Prostate gland (tissue), 2 donors: ENCODE data around the gene NRG4. TPM values are rescaled to one million over a fixed set of nuclear protein-coding genes. Genes with fewer than 3 reads are reported as not detected.

Source experiments
- DNase-seq: peaks from one replicate; pipeline ENCODE4 v3.0.0-alpha.2; 2019; ENCODE audit warnings: low spot score
- H3K27ac ChIP-seq, 2 donors: fragments of 200-600 bp; sonication (generic); 2 replicates each; pipeline ENCODE4 v1.5.1; 2017 to 2019
- H3K27me3 ChIP-seq: fragments of 200-600 bp; sonication (generic); replicated peaks from 2 replicates; pipeline ENCODE4 v1.5.1; 2019; ENCODE audit not compliant: insufficient read depth
- H3K36me3 ChIP-seq, 2 donors: fragments of 200-600 bp; sonication (generic); 1 replicate in 1 of 2; 2 replicates in 1 of 2; pipeline versions ENCODE4 v1.5.1 to v1.8.1; 2017 to 2019
- H3K4me1 ChIP-seq: fragments of 200-600 bp; sonication (generic); replicated peaks from 2 replicates; pipeline ENCODE4 v1.5.1; 2019
- H3K4me3 ChIP-seq, 2 donors: fragments of 200-600 bp; sonication (generic); 2 replicates each; pipeline ENCODE4 v1.5.1; 2017 to 2019
- H3K9me3 ChIP-seq: fragments of 200-600 bp; sonication (generic); 2 replicates; pipeline ENCODE4 v1.5.1; 2017
- CTCF ChIP-seq, 4 experiments: fragments of 200-600 bp in 2 of 4; fragments of 450-650 bp in 2 of 4; sonication (generic) in 2 of 4; IDR thresholded peaks; 1 replicate in 3 of 4; 2 replicates in 1 of 4; pipeline ENCODE4 v1.5.1; 2016 to 2019; ENCODE audit warnings: antibody characterized with exemption in 4 of 4, mild to moderate bottlenecking in 2 of 4, moderate library complexity in 2 of 4
- POLR2A ChIP-seq: fragments of 450-650 bp; IDR thresholded peaks from one replicate; pipeline ENCODE4 v1.6.1; 2016; ENCODE audit warnings: antibody characterized with exemption, mild to moderate bottlenecking
- POLR2AphosphoS5 ChIP-seq: sonication (generic); formaldehyde crosslinking; IDR thresholded peaks from one replicate; pipeline ENCODE4 v1.6.1; 2017; ENCODE audit warnings: antibody characterized with exemption
- WGBS: methylation state at CpG from one replicate; pipeline ENCODE4 v1.1.5; 2018; 5-methylcytosine and 5-hydroxymethylcytosine counted together
- intact Hi-C: fragments of 100-400 bp; cut with DNase I; formaldehyde crosslinking; loops from one replicate; pipeline ENCODE4 v1.14.2; 2022
- total RNA-seq, 2 donors: library from RNA; depleted of rRNA; stranded (reverse); fragments of >200 nt; gene quantifications; one replicate each; pipeline ENCODE4 v1.1.0, GENCODE V29; 2016

Gene NRG4
- total RNA-seq, 2 donors from 2014 or later, result 3.5 to 94.6 TPM

GRCh38 chr15:75943246-75943645 is 69.0 kb downstream of the NRG4 start:
- Histone ChIP-seq H3K4me3 (no peak overlapping the region), H3K4me1 (no peaks in the 10 kb centered on the region), H3K36me3 (no peaks in the 10 kb centered on the region), H3K27me3 (no peaks in the 10 kb centered on the region), H3K9me3 (no peaks in the 10 kb centered on the region), H3K27ac (no peak overlapping the region)
- TF ChIP-seq POLR2AphosphoS5 (no peak), POLR2A (no peak), CTCF (IDR thresholded peaks at IDR 0.05) (no peak)
- no peak for DNase-seq
- intact Hi-C loops, result no loop called here
- WGBS, result 67% methylated on average over 5 of the region's 5 CpGs

- Histone ChIP-seq H3K27ac (no peak overlapping the region), H3K27me3 (no peaks in the 10 kb centered on the region), H3K4me1 (no peaks in the 10 kb centered on the region), H3K36me3 (no peaks in the 10 kb centered on the region), H3K4me3 (no peak overlapping the region), H3K9me3 (no peaks in the 10 kb centered on the region)
- TF ChIP-seq POLR2A, result no peak
- no peak for TF ChIP-seq POLR2AphosphoS5
- no peak for TF ChIP-seq CTCF (IDR thresholded peaks at IDR 0.05)
- intact Hi-C loops, result no loop called here
- DNase-seq, result no peak
- WGBS, result 64% methylated on average over 3 of the region's 3 CpGs
Measured at GRCh38 chr15:75942464-75942863, 69.8 kb downstream of the NRG4 start.

- Histone ChIP-seq H3K4me1 (no peaks in the 10 kb centered on the region), H3K4me3 (no peak overlapping the region), H3K9me3 (no peaks in the 10 kb centered on the region), H3K27me3 (no peaks in the 10 kb centered on the region), H3K27ac (no peak overlapping the region), H3K36me3 (peaks cover 0 to 5% of the 10 kb centered on the region in 2 donors)
- no peak for TF ChIP-seq POLR2A
- TF ChIP-seq CTCF (IDR thresholded peaks at IDR 0.05), result no peak
- TF ChIP-seq POLR2AphosphoS5, result no peak
- DNase-seq, result no peak
- 90% methylated on average over 2 of the region's 2 CpGs for WGBS
- intact Hi-C loops, result no loop called here
Measured at GRCh38 chr15:75930866-75931265, 81.4 kb downstream of the NRG4 start.

- TF ChIP-seq CTCF (IDR thresholded peaks at IDR 0.05) (no peak), POLR2AphosphoS5 (no peak), POLR2A (no peak)
- Histone ChIP-seq H3K27me3 (no peaks in the 10 kb centered on the region), H3K4me1 (no peaks in the 10 kb centered on the region), H3K27ac (no peak overlapping the region), H3K9me3 (no peaks in the 10 kb centered on the region), H3K4me3 (no peak overlapping the region), H3K36me3 (peaks cover 0 to 5% of the 10 kb centered on the region in 2 donors)
- intact Hi-C loops, result no loop called here
- 66% methylated on average over 5 of the region's 5 CpGs for WGBS
- no peak for DNase-seq
Measured at GRCh38 chr15:75929799-75930565, 82.2 kb downstream of the NRG4 start.
